Endothelial cell of umbilical vein (primary cell): Measurements from ENCODE around the gene C7orf25. TPM values are rescaled to one million over a fixed set of nuclear protein-coding genes. Genes with fewer than 3 reads are reported as not detected.

ENCODE experiments used
- BruUV-seq: library from RNA; stranded (reverse); fragments of 400-500 nt; replicated peaks from 2 replicates; lab custom pipeline; 2021; lab: Mats Ljungman, UMichigan
- CTCF ChIA-PET: fragments of 300-600, 350-600 bp; sonication (Branson Sonifier 250); formaldehyde crosslinking; loops from one replicate; lab custom pipeline; 2021; ENCODE audit warnings: antibody characterized with exemption, inconsistent platforms; lab: Charles Lee
- POLR2A ChIA-PET: fragments of 300-600, 350-600 bp; sonication (Branson Sonifier 250); formaldehyde crosslinking; loops from one replicate; lab custom pipeline; 2021; ENCODE audit warnings: antibody characterized with exemption, inconsistent platforms; lab: Charles Lee
- DNase-seq: peaks from one replicate; pipeline ENCODE4 v3.0.0-alpha.2; 2011; ENCODE audit warnings: low read depth, low spot score
- FAIRE-seq: peaks from 2 replicates; lab custom pipeline; 2011; peaks lifted over from hg19 to GRCh38; lab: Jason Lieb, UNC
- H2AFZ ChIP-seq: 2 replicates; pipeline ENCODE4 v1.6.0; 2012; ENCODE audit warnings: low read depth, low read length, control low read depth, inconsistent platforms
- H3K27ac ChIP-seq: 2 replicates; pipeline ENCODE4 v1.5.1; 2011; ENCODE audit warnings: low read depth, mild to moderate bottlenecking, control low read depth, low read length, moderate library complexity; ENCODE audit not compliant: insufficient read depth
- H3K27me3 ChIP-seq, 2 experiments: 2 replicates each; pipeline versions ENCODE4 v1.6.0 to v1.6.1; 2011; ENCODE audit warnings: low read length in 2 of 2, mixed read lengths in 1 of 2; ENCODE audit not compliant: control insufficient read depth in 2 of 2, insufficient read depth in 2 of 2
- H3K36me3 ChIP-seq, 2 experiments: 2 replicates in 1 of 2; 3 replicates in 1 of 2; pipeline ENCODE4 v1.5.1; 2011; ENCODE audit warnings: low read length in 2 of 2, mild to moderate bottlenecking in 1 of 2, moderate library complexity in 1 of 2; ENCODE audit not compliant: control insufficient read depth in 2 of 2, insufficient read depth in 2 of 2; ENCODE audit errors: extremely low read depth in 1 of 2
- H3K4me1 ChIP-seq: 3 replicates; pipeline ENCODE4 v1.5.1; 2011; ENCODE audit warnings: mild to moderate bottlenecking, low read length; ENCODE audit not compliant: control insufficient read depth, insufficient read depth; ENCODE audit errors: extremely low read depth
- H3K4me2 ChIP-seq: 2 replicates; pipeline ENCODE4 v1.6.1; 2011; ENCODE audit warnings: low read length, control low read depth, mixed read lengths; ENCODE audit not compliant: insufficient read depth
- H3K4me3 ChIP-seq, 3 experiments: fragments of 200-600 bp in 1 of 3; sonication (generic), shearing (Covaris generic) in 1 of 3; replicated peaks in 1 of 3; 2 replicates each; pipeline ENCODE4 v1.5.1; 2011 to 2016; ENCODE audit warnings: control low read depth in 3 of 3, low read length in 3 of 3, mild to moderate bottlenecking in 2 of 3, inconsistent platforms in 1 of 3, low read depth in 1 of 3, moderate library complexity in 1 of 3; ENCODE audit not compliant: insufficient read depth in 1 of 3
- H3K79me2 ChIP-seq: 2 replicates; pipeline ENCODE4 v1.6.0; 2012; ENCODE audit warnings: low read length, inconsistent platforms; ENCODE audit not compliant: control insufficient read depth, insufficient read depth
- H3K9ac ChIP-seq: replicated peaks from 2 replicates; pipeline ENCODE3; 2011; ENCODE audit warnings: low read length, control low read depth; ENCODE audit not compliant: insufficient read depth; ENCODE audit errors: extremely low read depth
- H3K9me1 ChIP-seq: replicated peaks from 3 replicates; pipeline ENCODE4 v1.6.0; 2011; ENCODE audit warnings: mild to moderate bottlenecking, low read length; ENCODE audit not compliant: control insufficient read depth, insufficient read depth; ENCODE audit errors: extremely low read depth
- H3K9me3 ChIP-seq: replicated peaks from 2 replicates; pipeline ENCODE4 v1.5.1; 2012; ENCODE audit warnings: low read length, inconsistent platforms; ENCODE audit not compliant: control insufficient read depth, insufficient read depth
- H4K20me1 ChIP-seq: replicated peaks from 2 replicates; pipeline ENCODE3; 2011; ENCODE audit warnings: mild to moderate bottlenecking, low read length; ENCODE audit not compliant: control insufficient read depth, insufficient read depth; ENCODE audit errors: extremely low read depth
- EZH2 ChIP-seq: IDR thresholded peaks from 2 replicates; pipeline ENCODE4 v1.6.1; 2012; ENCODE audit warnings: borderline replicate concordance, low read depth, mild to moderate bottlenecking, moderate library complexity, low read length, inconsistent platforms; ENCODE audit not compliant: severe bottlenecking
- FOS ChIP-seq: IDR thresholded peaks from 2 replicates; pipeline ENCODE4 v1.6.1; 2011; ENCODE audit warnings: mild to moderate bottlenecking, low read length, moderate library complexity, borderline replicate concordance; ENCODE audit not compliant: insufficient read depth
- GATA2 ChIP-seq: IDR thresholded peaks from 2 replicates; pipeline ENCODE4 v1.7.0; 2011; ENCODE audit warnings: low read depth, mild to moderate bottlenecking, moderate library complexity, mixed read lengths, low read length; ENCODE audit not compliant: insufficient read length, insufficient read depth
- JUN ChIP-seq: IDR thresholded peaks from 2 replicates; pipeline ENCODE4 v1.6.1; 2011; ENCODE audit warnings: borderline replicate concordance, low read depth; ENCODE audit not compliant: insufficient read length, insufficient read depth
- MYC ChIP-seq: IDR thresholded peaks from one replicate; pipeline ENCODE4 v1.6.1; 2011; ENCODE audit warnings: mild to moderate bottlenecking, low read depth, low read length
- POLR2A ChIP-seq: IDR thresholded peaks from 2 replicates; pipeline ENCODE4 v1.6.1; 2012; ENCODE audit warnings: low read depth, mild to moderate bottlenecking, control low read depth, low read length
- POLR2AphosphoS5 ChIP-seq: IDR thresholded peaks from 2 replicates; pipeline ENCODE4 v1.6.1; 2012; ENCODE audit warnings: low read depth, mild to moderate bottlenecking, control low read depth, low read length, moderate library complexity; ENCODE audit not compliant: insufficient read depth
- dilution Hi-C: fragments of 300-500 bp; cut with MboI; formaldehyde crosslinking; loops from one replicate; pipeline ENCODE4 v1.15.0; 2019; ENCODE audit warnings: low sequenced_read_pairs; ENCODE audit not compliant: extremely low pct_ligation_motif_present
- intact Hi-C: fragments of 100-400 bp; cut with micrococcal nuclease; formaldehyde crosslinking; loops from one replicate; pipeline ENCODE4 v1.10.0; 2022
- polyA plus RNA-seq, 4 experiments: library from polyadenylated mRNA; depleted of rRNA in 3 of 4; stranded (reverse) in 3 of 4; unstranded in 1 of 4; fragments of >200 nt; gene quantifications; 2 replicates each; pipeline versions ENCODE4 v1.2.1 to v1.2.3, GENCODE V29; 2011 to 2012; ENCODE audit warnings: missing spikeins in 1 of 4
- total RNA-seq: library from RNA; stranded (reverse); gene quantifications from 2 replicates; pipeline ENCODE4 v1.2.3, GENCODE V29; 2021
- TF ChIP-seq, protein P1 (sequence below), 2 donors: IDR thresholded peaks; 1 replicate in 1 of 2; 2 replicates in 1 of 2; pipeline ENCODE4 v1.5.1; 2011; ENCODE audit warnings: low read length in 2 of 2, mild to moderate bottlenecking in 2 of 2, moderate library complexity in 2 of 2, control low read depth in 1 of 2, inconsistent platforms in 1 of 2, low read depth in 1 of 2; ENCODE audit not compliant: insufficient read depth in 1 of 2; ENCODE audit errors: extremely low read depth in 1 of 2
- TF ChIP-seq, protein P2 (sequence below): IDR thresholded peaks from 2 replicates; pipeline ENCODE4 v1.6.1; 2011; ENCODE audit not compliant: insufficient read depth, insufficient read length

The C7orf25 gene
- total and polyA plus RNA-seq, 2 donors (not counting 3 experiments of a cell fraction or from before 2014, with no cell fraction given) = 1.4 to 4.5 TPM

DNA sequence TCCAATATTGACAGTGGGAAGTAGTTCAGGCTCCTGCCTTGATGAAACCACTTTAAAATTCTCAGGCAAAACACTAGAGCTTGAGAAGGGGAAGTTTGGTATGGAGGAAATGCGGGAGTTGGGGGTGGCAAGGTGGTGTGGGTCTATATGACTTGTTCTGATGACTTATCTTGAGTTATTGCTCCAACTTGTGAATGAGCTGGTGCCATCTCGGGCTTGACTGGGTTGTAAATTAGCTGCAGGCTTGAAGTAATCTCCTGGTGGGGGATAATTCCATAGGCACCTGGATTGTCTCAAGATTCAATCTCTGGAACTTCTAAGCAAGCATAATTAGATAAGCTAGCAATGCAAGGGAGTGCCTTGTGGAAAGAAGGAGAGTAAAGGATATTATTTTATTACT lies 49.3 kb upstream of the C7orf25 start:
- Histone ChIP-seq H3K4me1 (no peaks in the 10 kb centered on the region), H3K9ac (no peak overlapping the region), H3K27ac (no peak overlapping the region), H3K9me3 (no peaks in the 10 kb centered on the region), H3K4me3 (no peak overlapping the region), H3K36me3 (no peaks in the 10 kb centered on the region), H3K79me2 (no peaks in the 10 kb centered on the region), H3K27me3 (peaks cover 0 to 4% of the 10 kb centered on the region in 2 experiments), H4K20me1 (no peaks in the 10 kb centered on the region), H3K9me1 (no peaks in the 10 kb centered on the region), H3K4me2 (no peak overlapping the region), H2AFZ (no peak overlapping the region)
- BruUV-seq = no TSS peak
- CTCF ChIA-PET = interaction anchor here (1.1 to 2.2 kb wide), 2 partner anchors 9 to 20 kb away, joined by 4 to 10 read pairs; no protein-coding TSS in a partner anchor
- intact Hi-C loops = no loop called here
- POLR2A ChIA-PET = no interaction called here
- DNase-seq (no peak), FAIRE-seq (no peak)
- dilution Hi-C loops = no loop called here
- no peak for TF ChIP-seq MYC
- TF ChIP-seq FOS = no peak
- TF ChIP-seq, protein P1, sequence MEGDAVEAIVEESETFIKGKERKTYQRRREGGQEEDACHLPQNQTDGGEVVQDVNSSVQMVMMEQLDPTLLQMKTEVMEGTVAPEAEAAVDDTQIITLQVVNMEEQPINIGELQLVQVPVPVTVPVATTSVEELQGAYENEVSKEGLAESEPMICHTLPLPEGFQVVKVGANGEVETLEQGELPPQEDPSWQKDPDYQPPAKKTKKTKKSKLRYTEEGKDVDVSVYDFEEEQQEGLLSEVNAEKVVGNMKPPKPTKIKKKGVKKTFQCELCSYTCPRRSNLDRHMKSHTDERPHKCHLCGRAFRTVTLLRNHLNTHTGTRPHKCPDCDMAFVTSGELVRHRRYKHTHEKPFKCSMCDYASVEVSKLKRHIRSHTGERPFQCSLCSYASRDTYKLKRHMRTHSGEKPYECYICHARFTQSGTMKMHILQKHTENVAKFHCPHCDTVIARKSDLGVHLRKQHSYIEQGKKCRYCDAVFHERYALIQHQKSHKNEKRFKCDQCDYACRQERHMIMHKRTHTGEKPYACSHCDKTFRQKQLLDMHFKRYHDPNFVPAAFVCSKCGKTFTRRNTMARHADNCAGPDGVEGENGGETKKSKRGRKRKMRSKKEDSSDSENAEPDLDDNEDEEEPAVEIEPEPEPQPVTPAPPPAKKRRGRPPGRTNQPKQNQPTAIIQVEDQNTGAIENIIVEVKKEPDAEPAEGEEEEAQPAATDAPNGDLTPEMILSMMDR (IDR thresholded peaks at IDR 0.05; ENCODE audit: extremely low read depth in 1 of 2, insufficient read depth in 1 of 2, low read depth in 1 of 2, low read length in 2 of 2) = no peak
- TF ChIP-seq EZH2 = no peak
- no peak for TF ChIP-seq GATA2
- TF ChIP-seq, protein P2, sequence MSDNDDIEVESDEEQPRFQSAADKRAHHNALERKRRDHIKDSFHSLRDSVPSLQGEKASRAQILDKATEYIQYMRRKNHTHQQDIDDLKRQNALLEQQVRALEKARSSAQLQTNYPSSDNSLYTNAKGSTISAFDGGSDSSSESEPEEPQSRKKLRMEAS = no peak
- no peak for TF ChIP-seq POLR2A
- no peak for TF ChIP-seq POLR2AphosphoS5
- TF ChIP-seq JUN = no peak
